Prostate gland (tissue), 2 donors: ENCODE data around the gene ERC2.

Experiments
- CTCF ChIP-seq, 4 experiments: fragments of 200-600 bp in 2 of 4; fragments of 450-650 bp in 2 of 4; sonication (generic) in 2 of 4; IDR thresholded peaks; 1 replicate in 3 of 4; 2 replicates in 1 of 4; pipeline ENCODE4 v1.5.1; 2016 to 2019; ENCODE audit warnings: antibody characterized with exemption in 4 of 4, mild to moderate bottlenecking in 2 of 4, moderate library complexity in 2 of 4
- POLR2A ChIP-seq: fragments of 450-650 bp; IDR thresholded peaks from one replicate; pipeline ENCODE4 v1.6.1; 2016; ENCODE audit warnings: antibody characterized with exemption, mild to moderate bottlenecking

- TF ChIP-seq CTCF (IDR thresholded peaks at IDR 0.05) (no peak), POLR2A (no peak)
Measured at GRCh38 chr3:55697177-55697865, 770.9 kb downstream of the ERC2 start.
